ENCODE results near the gene DGKA. TPM values are rescaled to one million over a fixed set of nuclear protein-coding genes. Genes with fewer than 3 reads are reported as not detected.
"Not testable (repeated sequence)": the region's sequence is repeated elsewhere in the genome, so short reads cannot be mapped to it uniquely, and the experiment has no call there.

The DGKA gene
- total and polyA plus RNA-seq, 4 experiments from 2014 or later, result 195 to 1,410 (median 897) TPM

GRCh38 chr12:55923648-55924047 lies 7.3 kb upstream of the DGKA start:
- H3K9me3 ChIP-seq (ENCODE audit: control insufficient read depth in 1 of 2, low read length in 2 of 2); H3K27me3 Mint-ChIP-seq; H3K4me3 ChIP-seq (ENCODE audit: low read length in 2 of 2); H3K27ac ChIP-seq (ENCODE audit: low read depth, low read length); H3K36me3 ChIP-seq (ENCODE audit: insufficient read depth, low read length); H3K9me3 Mint-ChIP-seq; DNase-seq; H3K27me3 ChIP-seq (ENCODE audit: insufficient read depth, low read length); intact Hi-C loops (cut with micrococcal nuclease): not testable (repeated sequence)
- peaks cover 10 to 31% of the 10 kb centered on the region in 2 donors for H3K36me3 Mint-ChIP-seq
- peaks cover 33 to 64% (median 46%) of the 10 kb centered on the region in 4 donors for H3K4me1 Mint-ChIP-seq
- ChIA-PET POLR2A (ENCODE audit: partially characterized antibody) (interaction anchor here (47.8 kb wide), 1 partner anchor 20 kb away, joined by 1214 read pairs; the partner anchor contains the start of genes DGKA and PYM1), CTCF (ENCODE audit: partially characterized antibody) (interaction anchor here (1.6 kb wide), 1 partner anchor 9 kb away, joined by 4 read pairs; no protein-coding TSS in a partner anchor)
- peak overlapping the region in 1 of 7 donors; percentile 17 for H3K27ac Mint-ChIP-seq
- H3K4me3 Mint-ChIP-seq, result peak overlapping the region in 1 of 8 donors; percentile 25
- H3K4me1 ChIP-seq (ENCODE audit: insufficient read depth, low read length), result peaks cover 59% of the 10 kb centered on the region

GRCh38 chr12:55925371-55925770 lies 5.6 kb upstream of the DGKA start:
- Histone ChIP-seq H3K4me3 (ENCODE audit: low read length in 2 of 2) (peak overlapping the region in 1 of 2 donors; percentile 95), H3K4me1 (ENCODE audit: insufficient read depth, low read length) (peaks cover 60% of the 10 kb centered on the region), H3K36me3 (ENCODE audit: insufficient read depth, low read length) (no peaks in the 10 kb centered on the region), H3K27ac (ENCODE audit: low read depth, low read length) (peak overlapping the region; percentile 88), H3K27me3 (ENCODE audit: insufficient read depth, low read length) (no peaks in the 10 kb centered on the region), H3K9me3 (ENCODE audit: control insufficient read depth in 1 of 2, low read length in 2 of 2) (no peaks in the 10 kb centered on the region)
- Mint-ChIP-seq H3K4me1 (peaks cover 42 to 81% (median 57%) of the 10 kb centered on the region in 4 donors), H3K27ac (peak overlapping the region; percentile 92 to 99 (median 96)), H3K9me3 (peaks cover 0 to 2% (median 0%) of the 10 kb centered on the region in 8 donors), H3K27me3 (no peaks in the 10 kb centered on the region), H3K4me3 (peak overlapping the region; percentile 97 to 100 (median 99)), H3K36me3 (peaks cover 10 to 39% of the 10 kb centered on the region in 2 donors)
- intact Hi-C loops (cut with micrococcal nuclease), result loop anchor here (5.0 kb wide), 2 partner anchors 177 to 192 kb away; partner anchors contain the start of genes PA2G4, RPL41 and ZC3H10
- POLR2A ChIA-PET (ENCODE audit: partially characterized antibody), result interaction anchor here (1.1 to 47.8 kb wide), 7 partner anchors 1 to 183 kb away, joined by 4 to 1214 read pairs (median 201); partner anchors contain the start of genes DGKA, DNAJC14, GDF11 and ORMDL2
- no peak for DNase-seq
- CTCF ChIA-PET (ENCODE audit: partially characterized antibody), result interaction anchor here (1.1 to 5.4 kb wide), 15 partner anchors 8 to 186 kb away, joined by 3 to 107 read pairs (median 8); partner anchors contain the start of genes DNAJC14, GDF11, ORMDL2 and RAB5B

GRCh38 chr12:55925870-55926737 lies 4.9 kb upstream of the DGKA start:
- peaks cover 12 to 43% of the 10 kb centered on the region in 2 donors for H3K36me3 Mint-ChIP-seq
- intact Hi-C loops (cut with micrococcal nuclease), result loop anchor here (1.0 to 5.0 kb wide), 5 partner anchors 14 to 191 kb away; partner anchors contain the start of genes PA2G4, RPL41, SARNP and ZC3H10
- peak in 1 of 5 donors; percentile 13 for DNase-seq
- H3K9me3 Mint-ChIP-seq, result peaks cover 0 to 4% (median 0%) of the 10 kb centered on the region in 8 donors
- no peaks in the 10 kb centered on the region for H3K27me3 Mint-ChIP-seq
- H3K4me1 ChIP-seq (ENCODE audit: insufficient read depth, low read length), result peaks cover 59% of the 10 kb centered on the region
- peaks cover 39 to 82% (median 54%) of the 10 kb centered on the region in 4 donors for H3K4me1 Mint-ChIP-seq
- peak overlapping the region; percentile 97 to 100 (median 99) for H3K4me3 Mint-ChIP-seq
- H3K27ac Mint-ChIP-seq, result peak overlapping the region; percentile 92 to 99 (median 96)
- ChIA-PET CTCF (ENCODE audit: partially characterized antibody) (interaction anchor here (0.8 to 5.4 kb wide), 22 partner anchors 10 to 187 kb away, joined by 3 to 107 read pairs (median 5); partner anchors contain the start of genes DNAJC14, GDF11, ORMDL2 and RAB5B), POLR2A (ENCODE audit: partially characterized antibody) (interaction anchor here (0.7 to 47.8 kb wide), 18 partner anchors 0 to 538 kb away, joined by 3 to 1214 read pairs (median 6); partner anchors contain the start of genes BLOC1S1, DGKA, DNAJC14 and GDF11)
- H3K27ac ChIP-seq (ENCODE audit: low read depth, low read length), result peak overlapping the region; percentile 88
- no peaks in the 10 kb centered on the region for H3K36me3 ChIP-seq (ENCODE audit: insufficient read depth, low read length)
- H3K4me3 ChIP-seq (ENCODE audit: low read length in 2 of 2), result peak overlapping the region; percentile 95 to 100
- H3K27me3 ChIP-seq (ENCODE audit: insufficient read depth, low read length), result no peaks in the 10 kb centered on the region
- H3K9me3 ChIP-seq (ENCODE audit: control insufficient read depth in 1 of 2, low read length in 2 of 2), result no peaks in the 10 kb centered on the region

GRCh38 chr12:55926738-55927587 lies 4.0 kb upstream of the DGKA start:
- H3K36me3 ChIP-seq (ENCODE audit: insufficient read depth, low read length), result no peaks in the 10 kb centered on the region
- Mint-ChIP-seq H3K27ac (peak overlapping the region; percentile 92 to 99 (median 96)), H3K4me1 (peaks cover 36 to 79% (median 46%) of the 10 kb centered on the region in 4 donors), H3K9me3 (peaks cover 0 to 6% (median 0%) of the 10 kb centered on the region in 8 donors), H3K27me3 (no peaks in the 10 kb centered on the region), H3K4me3 (peak overlapping the region; percentile 97 to 100 (median 99)), H3K36me3 (peaks cover 19 to 47% of the 10 kb centered on the region in 2 donors)
- CTCF ChIA-PET (ENCODE audit: partially characterized antibody), result interaction anchor here (0.6 to 5.4 kb wide), 25 partner anchors 10 to 763 kb away, joined by 3 to 107 read pairs (median 5); partner anchors contain the start of genes DNAJC14, GDF11, ORMDL2 and RAB5B
- intact Hi-C loops (cut with micrococcal nuclease), result loop anchor here (1.0 to 5.0 kb wide), 6 partner anchors 13 to 190 kb away; partner anchors contain the start of genes DNAJC14, PA2G4, RPL41 and SARNP
- H3K27ac ChIP-seq (ENCODE audit: low read depth, low read length), result peak overlapping the region; percentile 88
- H3K9me3 ChIP-seq (ENCODE audit: control insufficient read depth in 1 of 2, low read length in 2 of 2), result no peaks in the 10 kb centered on the region
- H3K4me3 ChIP-seq (ENCODE audit: low read length in 2 of 2), result peak overlapping the region; percentile 95 to 100
- POLR2A ChIA-PET (ENCODE audit: partially characterized antibody), result interaction anchor here (0.6 to 47.8 kb wide), 23 partner anchors 1 to 537 kb away, joined by 3 to 1214 read pairs (median 5); partner anchors contain the start of genes ANKRD52, BLOC1S1, CD63 and DGKA
- H3K4me1 ChIP-seq (ENCODE audit: insufficient read depth, low read length), result peaks cover 51% of the 10 kb centered on the region
- peak; percentile 83 to 91 (median 85) for DNase-seq
- H3K27me3 ChIP-seq (ENCODE audit: insufficient read depth, low read length), result no peaks in the 10 kb centered on the region

DNA sequence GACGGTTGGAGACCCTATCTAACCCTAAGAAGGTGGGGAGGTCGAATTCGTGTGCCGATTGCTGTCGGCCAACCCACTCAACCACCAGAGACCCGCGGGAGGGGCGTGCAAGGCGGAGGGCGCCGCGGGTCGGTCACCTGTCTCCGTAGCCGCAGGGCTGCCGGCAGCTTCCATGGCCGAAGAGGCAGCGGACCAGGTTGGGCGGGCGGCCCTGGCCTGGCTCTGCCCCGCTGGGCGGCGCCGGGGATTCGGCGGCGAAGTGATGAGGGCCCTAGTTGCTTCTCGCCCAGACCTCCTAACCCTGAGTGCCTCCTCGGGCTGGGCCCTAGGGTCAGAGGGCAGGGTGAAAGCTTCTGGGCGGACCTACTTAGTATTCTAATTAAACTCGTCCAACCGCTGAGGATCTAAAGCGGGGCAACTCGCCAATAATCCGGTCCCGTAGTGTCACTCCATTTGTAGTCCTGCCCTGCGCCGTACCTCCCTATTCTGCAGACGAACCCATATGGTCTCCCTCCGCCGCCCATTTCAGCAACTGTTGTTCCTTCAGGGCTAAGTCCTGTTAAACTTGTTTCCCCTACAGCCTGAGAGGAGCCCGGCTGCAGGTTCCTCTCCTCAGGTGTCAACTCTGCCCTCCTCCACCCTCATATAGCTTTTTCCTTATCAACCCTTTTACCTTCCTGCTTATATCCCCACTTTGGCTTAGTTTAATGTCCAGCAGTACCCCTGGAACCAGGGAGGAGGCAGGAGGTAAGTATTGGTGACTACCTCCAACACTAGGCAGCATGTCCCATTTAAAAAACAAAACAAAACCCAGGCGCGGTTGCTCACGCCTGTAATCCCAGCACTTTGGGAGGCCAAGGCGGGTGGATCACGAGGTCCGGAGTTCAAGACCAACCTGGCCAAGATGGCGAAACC lies 3.1 kb upstream of the DGKA start, which contains the start of gene PYM1:
TSS of gene PYM1 (minus strand) at position 307 of the 915 bp plus-strand sequence. CDS start at position 174, 133 bp downstream.
- Histone ChIP-seq H3K4me3 (ENCODE audit: low read length in 2 of 2) (peak within 1 kb of the TSS; percentile 95 to 100), H3K4me1 (ENCODE audit: insufficient read depth, low read length) (peaks cover 50% of the 10 kb centered on the region), H3K36me3 (ENCODE audit: insufficient read depth, low read length) (no peaks in the 10 kb centered on the region), H3K27ac (ENCODE audit: low read depth, low read length) (peak within 1 kb of the TSS; percentile 88), H3K27me3 (ENCODE audit: insufficient read depth, low read length) (no peaks in the 10 kb centered on the region), H3K9me3 (ENCODE audit: control insufficient read depth in 1 of 2, low read length in 2 of 2) (no peaks in the 10 kb centered on the region)
- intact Hi-C loops (cut with micrococcal nuclease), result loop anchor here (1.0 to 5.0 kb wide), 6 partner anchors 99 to 189 kb away; partner anchors contain the start of genes DNAJC14, PA2G4, RPL41 and RPS26
- ChIA-PET CTCF (ENCODE audit: partially characterized antibody) (interaction anchor here (0.6 to 5.4 kb wide), 8 partner anchors 10 to 262 kb away, joined by 3 to 107 read pairs (median 4); partner anchors contain the start of genes DNAJC14, SARNP and SMARCC2), POLR2A (ENCODE audit: partially characterized antibody) (interaction anchor here (0.8 to 47.8 kb wide), 18 partner anchors 2 to 330 kb away, joined by 3 to 1214 read pairs (median 8); partner anchors contain the start of genes ANKRD52, BLOC1S1, CD63 and DGKA)
- Mint-ChIP-seq H3K9me3 (peaks cover 0 to 6% (median 0%) of the 10 kb centered on the region in 8 donors), H3K36me3 (peaks cover 21 to 45% of the 10 kb centered on the region in 2 donors), H3K4me1 (peaks cover 29 to 77% (median 44%) of the 10 kb centered on the region in 4 donors), H3K27me3 (no peaks in the 10 kb centered on the region), H3K27ac (peak within 1 kb of the TSS; percentile 93 to 99 (median 98)), H3K4me3 (peak within 1 kb of the TSS; percentile 97 to 100 (median 99))
- DNase-seq, result peak; percentile 57 to 81 (median 60)
